HUES48 (cell line): ENCODE results near the gene MXI1.

ENCODE experiments used
- H3K27ac ChIP-seq: one replicate; pipeline ENCODE4 v1.7.0; 2013; ENCODE audit warnings: low read depth, low read length, inconsistent platforms
- H3K27me3 ChIP-seq: 2 replicates; pipeline ENCODE4 v1.6.1; 2013; ENCODE audit warnings: mild to moderate bottlenecking, low read length; ENCODE audit not compliant: control insufficient read depth, insufficient read depth
- H3K36me3 ChIP-seq: 2 replicates; pipeline ENCODE4 v1.6.1; 2013; ENCODE audit warnings: low read length; ENCODE audit not compliant: control insufficient read depth, insufficient read depth
- H3K4me1 ChIP-seq: 2 replicates; pipeline ENCODE4 v1.6.1; 2013; ENCODE audit warnings: mild to moderate bottlenecking, low read length; ENCODE audit not compliant: control insufficient read depth, insufficient read depth
- H3K4me3 ChIP-seq: 2 replicates; pipeline ENCODE4 v1.5.1; 2013; ENCODE audit warnings: mild to moderate bottlenecking, low read depth, low read length
- H3K9ac ChIP-seq: 2 replicates; pipeline ENCODE4 v1.6.1; 2013; ENCODE audit warnings: mild to moderate bottlenecking, low read depth, low read length, moderate library complexity
- H3K9me3 ChIP-seq: 2 replicates; pipeline ENCODE4 v1.6.1; 2013; ENCODE audit warnings: low read length; ENCODE audit not compliant: control insufficient read depth, insufficient read depth

Gene MXI1

DNA sequence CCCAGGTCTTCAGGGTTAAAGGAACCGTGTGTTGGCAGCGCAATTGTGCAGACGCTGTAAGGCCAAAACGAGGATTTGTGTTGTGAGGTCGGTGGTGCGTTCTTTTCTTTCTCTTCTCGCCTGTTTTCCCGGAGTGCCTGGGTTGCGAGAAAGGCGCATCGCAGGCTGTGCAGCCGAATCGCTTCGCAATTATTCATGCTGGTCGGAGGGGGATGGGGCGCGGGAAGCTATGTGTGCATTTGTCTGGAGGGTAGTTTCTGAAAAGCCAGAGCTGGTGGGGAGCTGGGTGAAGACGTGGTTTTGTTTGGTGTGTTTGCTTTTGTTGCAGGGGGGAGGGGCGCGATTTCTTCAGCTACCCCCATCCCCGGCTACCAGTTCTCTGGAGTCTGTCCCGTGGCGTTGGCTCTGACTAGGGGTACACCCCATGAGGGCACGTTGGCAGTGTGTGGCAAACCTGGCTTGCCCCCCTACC is 2.1 kb downstream of the MXI1 start:
- no peak overlapping the region for H3K27ac ChIP-seq
- peaks cover 89% of the 10 kb centered on the region for H3K27me3 ChIP-seq
- H3K4me3 ChIP-seq, result peak overlapping the region; percentile 51
- H3K36me3 ChIP-seq, result no peaks in the 10 kb centered on the region
- no peak overlapping the region for H3K9ac ChIP-seq
- no peaks in the 10 kb centered on the region for H3K9me3 ChIP-seq
- H3K4me1 ChIP-seq, result peaks cover 25% of the 10 kb centered on the region

DNA sequence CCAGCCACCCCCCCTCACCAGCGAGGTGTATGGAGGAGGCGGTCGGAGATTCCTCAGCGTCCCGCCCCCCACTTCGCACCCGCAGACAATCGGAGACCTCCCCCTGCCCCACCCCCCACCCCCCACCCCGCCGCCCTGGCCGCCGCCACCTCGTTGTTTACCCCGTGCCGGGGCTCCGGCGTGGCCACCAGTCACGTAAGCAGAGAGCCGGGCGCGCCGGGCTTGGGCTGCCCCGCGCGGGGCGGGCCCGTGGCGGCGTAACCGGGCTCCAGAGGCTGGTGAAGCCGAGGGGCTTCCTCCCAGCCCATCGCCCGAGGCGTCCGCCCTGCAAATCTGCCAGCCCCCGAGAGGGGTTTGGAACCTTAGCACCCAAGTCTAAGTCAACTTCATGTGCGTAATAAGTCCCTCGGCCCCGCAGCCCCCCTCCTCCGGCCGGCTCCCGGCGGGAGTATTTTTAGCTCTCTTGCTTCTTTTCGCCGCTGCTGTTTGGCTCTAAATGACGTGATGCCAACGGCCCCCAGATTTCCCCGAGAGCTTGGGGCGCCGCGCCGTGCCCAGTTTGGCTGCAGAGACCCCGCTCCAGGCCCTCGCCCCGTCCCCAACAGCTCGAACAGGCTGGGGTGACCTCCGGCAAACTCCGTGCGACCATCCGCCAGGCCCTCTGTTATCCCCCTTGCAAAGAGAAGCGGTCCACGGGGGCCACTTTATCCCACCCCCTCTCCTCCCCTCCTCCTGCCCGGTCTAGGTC is 2.7 kb downstream of the MXI1 start:
- Histone ChIP-seq H3K36me3 (no peaks in the 10 kb centered on the region), H3K9me3 (no peaks in the 10 kb centered on the region), H3K4me3 (peak overlapping the region; percentile 80), H3K27me3 (peaks cover 83% of the 10 kb centered on the region), H3K4me1 (peaks cover 25% of the 10 kb centered on the region), H3K27ac (peak overlapping the region; percentile 47), H3K9ac (peak overlapping the region; percentile 73)

DNA sequence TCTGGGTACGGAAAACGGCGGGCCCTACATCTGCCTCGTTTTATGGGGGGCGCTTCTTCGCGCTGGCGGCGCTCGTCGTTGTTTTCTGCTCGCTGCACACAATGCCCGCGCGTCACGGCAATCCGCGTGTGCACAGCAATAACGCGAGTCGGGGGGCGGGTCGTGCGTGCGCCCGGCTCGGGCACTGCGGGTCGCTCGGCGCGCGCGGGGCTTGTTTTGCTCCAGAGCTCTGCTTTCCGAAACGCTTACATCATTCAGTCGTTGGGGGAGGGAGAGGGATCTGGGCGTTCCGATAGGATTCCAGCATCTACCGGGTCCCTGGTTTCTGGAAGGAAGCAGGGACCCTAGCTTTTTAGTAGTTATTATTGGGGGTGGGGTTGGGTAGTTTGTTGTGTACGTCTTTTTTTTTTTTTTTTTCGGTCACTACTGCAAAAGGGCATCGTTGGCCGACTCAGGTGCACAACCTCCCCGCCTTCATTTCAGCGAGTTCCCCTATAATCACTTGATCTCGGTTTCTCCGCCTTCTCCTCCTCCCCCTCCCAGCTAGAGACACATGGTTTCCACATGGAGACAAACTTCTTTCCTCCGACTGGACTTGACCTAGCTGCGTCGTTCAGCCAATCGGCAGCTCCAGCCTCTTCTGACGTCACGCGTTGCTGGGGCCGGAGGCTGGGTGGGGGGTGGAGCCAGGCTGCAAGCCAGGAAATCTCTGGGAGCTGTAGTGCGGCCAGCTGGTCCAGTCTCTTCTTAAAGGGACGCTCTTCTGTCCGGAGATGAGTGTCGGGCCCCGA is 3.5 kb downstream of the MXI1 start:
- H3K9ac ChIP-seq, result peak overlapping the region; percentile 73
- H3K27me3 ChIP-seq, result peaks cover 76% of the 10 kb centered on the region
- no peaks in the 10 kb centered on the region for H3K36me3 ChIP-seq
- peak overlapping the region; percentile 80 for H3K4me3 ChIP-seq
- H3K9me3 ChIP-seq, result no peaks in the 10 kb centered on the region
- peaks cover 21% of the 10 kb centered on the region for H3K4me1 ChIP-seq
- peak overlapping the region; percentile 47 for H3K27ac ChIP-seq

DNA sequence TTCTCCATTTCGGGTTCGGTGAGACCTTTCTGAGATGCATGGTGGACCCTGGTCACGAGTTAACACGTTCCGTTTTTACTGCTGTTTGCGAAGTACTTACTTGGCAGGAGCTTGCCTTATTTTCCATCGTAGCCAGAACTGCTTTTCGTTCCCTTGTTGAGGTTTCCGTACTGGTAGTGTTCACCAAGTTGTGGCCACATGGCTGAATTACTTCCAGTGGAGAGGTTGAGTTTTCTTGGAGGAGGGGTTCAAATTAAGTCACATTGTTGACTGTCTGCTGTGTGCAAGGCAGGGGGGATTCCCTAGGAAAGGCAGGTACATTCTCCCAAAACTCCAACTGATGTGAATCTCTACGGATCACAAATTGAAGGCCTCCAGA is 4.0 kb downstream of the MXI1 start:
- H3K36me3 ChIP-seq, result no peaks in the 10 kb centered on the region
- H3K9me3 ChIP-seq, result no peaks in the 10 kb centered on the region
- H3K27me3 ChIP-seq, result peaks cover 70% of the 10 kb centered on the region
- no peak overlapping the region for H3K27ac ChIP-seq
- H3K4me1 ChIP-seq, result peaks cover 20% of the 10 kb centered on the region
- 0 out of 2 replicates have a peak overlapping the region, but pooled peaks have one; percentile 43 for H3K9ac ChIP-seq
- peak overlapping the region; percentile 63 for H3K4me3 ChIP-seq

DNA sequence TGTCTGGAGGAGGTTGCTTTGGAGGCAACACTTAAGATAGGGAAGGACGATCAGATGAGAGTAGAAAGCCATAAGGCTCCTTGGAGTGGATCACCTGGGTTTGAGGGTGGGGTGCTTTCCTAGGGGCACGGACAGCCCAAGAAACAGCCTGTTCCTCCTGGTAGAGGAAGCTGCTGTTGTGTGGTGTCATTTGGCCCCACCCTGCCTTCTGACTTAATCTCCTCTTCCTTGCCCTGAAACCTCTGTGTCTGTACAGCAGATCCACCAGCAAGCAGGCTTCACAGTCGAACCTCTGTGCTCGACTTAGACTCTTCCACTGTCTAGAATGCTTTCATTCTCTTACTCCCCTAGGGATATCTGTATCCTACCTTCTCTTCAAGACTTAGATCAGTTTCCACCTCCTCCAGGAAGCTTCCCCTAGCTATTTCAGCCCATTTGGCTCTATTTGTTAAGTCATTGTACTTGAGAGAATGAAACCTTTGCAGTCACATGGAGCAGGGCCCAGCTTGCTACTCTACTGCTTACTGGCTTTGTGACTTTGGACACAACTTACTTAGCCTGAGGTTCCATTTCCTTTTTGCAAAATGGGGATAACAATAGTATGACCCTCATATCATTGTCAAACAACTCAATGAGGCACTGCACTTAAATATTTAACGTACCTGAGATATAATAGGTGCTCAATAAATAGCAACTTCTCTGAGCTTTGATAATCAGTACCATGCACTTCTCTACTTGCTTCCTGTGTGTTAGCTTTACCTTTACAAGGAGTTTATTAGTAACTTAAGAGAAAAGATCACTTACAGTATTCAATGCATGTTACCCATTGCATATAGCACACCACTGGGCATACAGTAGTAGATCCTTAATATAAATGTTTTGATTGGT is 5.0 kb downstream of the MXI1 start:
- H3K9ac ChIP-seq, result no peak overlapping the region
- peaks cover 62% of the 10 kb centered on the region for H3K27me3 ChIP-seq
- no peaks in the 10 kb centered on the region for H3K36me3 ChIP-seq
- H3K4me3 ChIP-seq, result no peak overlapping the region
- H3K4me1 ChIP-seq, result peaks cover 11% of the 10 kb centered on the region
- no peaks in the 10 kb centered on the region for H3K9me3 ChIP-seq
- no peak overlapping the region for H3K27ac ChIP-seq

DNA sequence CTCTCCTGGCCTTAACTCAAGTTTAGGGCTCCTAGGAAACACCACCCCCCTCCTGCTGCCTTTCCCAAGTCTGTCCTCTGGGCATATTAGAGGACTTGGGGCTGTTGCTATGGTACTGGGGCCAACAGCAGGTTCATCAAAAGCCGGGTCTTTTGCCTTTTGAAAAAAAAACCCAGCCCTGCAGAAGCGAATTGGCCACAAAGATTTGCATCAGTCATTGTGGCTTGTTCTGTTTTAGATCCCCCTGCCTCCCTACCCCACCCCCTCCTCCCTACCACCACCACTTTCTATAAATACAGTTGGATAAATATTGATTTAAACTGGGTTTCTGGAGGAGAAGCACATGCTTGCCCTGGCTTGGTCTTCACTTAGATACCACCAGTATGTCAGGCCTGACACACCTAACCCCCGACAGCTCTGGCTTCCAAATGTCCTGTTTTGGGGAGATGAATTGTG is 7.0 kb downstream of the MXI1 start:
- Histone ChIP-seq H3K9ac (no peak overlapping the region), H3K4me3 (no peak overlapping the region), H3K4me1 (peaks cover 8% of the 10 kb centered on the region), H3K9me3 (no peaks in the 10 kb centered on the region), H3K27ac (no peak overlapping the region), H3K36me3 (no peaks in the 10 kb centered on the region), H3K27me3 (peaks cover 45% of the 10 kb centered on the region)

DNA sequence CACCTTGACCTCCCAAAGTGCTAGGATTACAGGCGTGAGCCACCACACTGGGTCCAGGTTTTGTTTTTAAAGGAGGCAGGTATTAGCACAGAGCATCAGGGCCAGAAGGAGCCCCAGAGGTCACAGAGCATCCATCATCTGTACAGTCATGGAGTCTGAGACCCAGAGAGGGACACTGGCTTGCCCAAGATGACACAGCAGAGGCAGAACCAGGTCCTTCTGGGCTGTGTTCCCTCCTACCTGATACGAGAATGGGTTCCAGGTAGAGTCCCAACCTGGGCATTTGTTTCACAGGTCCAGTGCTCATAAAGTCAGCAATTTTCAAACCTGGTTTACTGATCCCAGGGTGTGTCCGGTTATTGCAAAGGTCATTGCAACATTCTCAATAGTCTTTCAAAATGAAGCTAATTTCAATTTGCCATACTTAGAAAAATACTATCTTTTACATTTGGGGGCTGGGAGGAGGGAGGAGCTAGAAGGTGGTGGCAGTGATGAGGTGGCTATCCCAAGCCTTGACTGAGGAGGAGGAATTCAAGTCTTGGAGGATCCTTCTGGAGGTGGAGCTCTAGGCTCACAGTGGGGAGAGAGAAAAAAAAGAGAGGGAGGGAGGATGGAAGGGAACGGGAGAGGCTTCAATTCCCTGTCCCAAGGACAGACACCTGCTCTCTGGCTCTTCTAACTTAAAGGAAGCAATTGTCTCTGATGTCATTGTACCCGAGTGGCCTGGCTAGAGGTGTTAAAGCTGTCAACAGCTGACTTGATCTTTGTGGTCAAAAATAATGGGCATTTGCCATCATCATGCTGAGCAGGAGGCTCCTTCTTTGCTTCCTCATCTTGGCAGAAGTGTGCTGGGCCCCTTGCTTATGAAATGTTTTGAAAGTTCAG is 8.1 kb downstream of the MXI1 start:
- Histone ChIP-seq H3K27ac (no peak overlapping the region), H3K27me3 (peaks cover 38% of the 10 kb centered on the region), H3K4me3 (no peak overlapping the region), H3K36me3 (no peaks in the 10 kb centered on the region), H3K4me1 (peaks cover 8% of the 10 kb centered on the region), H3K9me3 (no peaks in the 10 kb centered on the region), H3K9ac (no peak overlapping the region)

DNA sequence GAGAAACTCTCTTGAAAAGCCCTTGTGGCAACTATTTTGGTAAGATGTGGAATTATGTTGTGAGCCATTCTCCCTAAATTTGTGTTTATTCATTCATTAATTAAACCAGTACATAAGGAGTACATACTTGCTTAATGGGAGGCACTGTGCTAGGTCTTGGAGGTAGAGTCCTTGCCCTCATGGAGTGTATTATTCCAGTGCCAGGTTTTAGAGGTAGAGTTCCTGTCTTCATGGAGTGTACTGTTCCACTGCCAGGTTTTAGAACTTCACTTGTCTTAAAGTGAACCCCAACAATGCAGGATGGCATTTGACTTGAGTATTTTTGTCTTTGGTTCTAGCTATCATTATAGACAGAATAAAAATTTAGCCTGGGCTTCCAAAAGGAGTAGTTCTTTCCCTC is 8.8 kb downstream of the MXI1 start:
- no peaks in the 10 kb centered on the region for H3K9me3 ChIP-seq
- H3K27me3 ChIP-seq, result peaks cover 36% of the 10 kb centered on the region
- no peak overlapping the region for H3K4me3 ChIP-seq
- peaks cover 11% of the 10 kb centered on the region for H3K4me1 ChIP-seq
- H3K27ac ChIP-seq, result no peak overlapping the region
- no peak overlapping the region for H3K9ac ChIP-seq
- H3K36me3 ChIP-seq, result no peaks in the 10 kb centered on the region

DNA sequence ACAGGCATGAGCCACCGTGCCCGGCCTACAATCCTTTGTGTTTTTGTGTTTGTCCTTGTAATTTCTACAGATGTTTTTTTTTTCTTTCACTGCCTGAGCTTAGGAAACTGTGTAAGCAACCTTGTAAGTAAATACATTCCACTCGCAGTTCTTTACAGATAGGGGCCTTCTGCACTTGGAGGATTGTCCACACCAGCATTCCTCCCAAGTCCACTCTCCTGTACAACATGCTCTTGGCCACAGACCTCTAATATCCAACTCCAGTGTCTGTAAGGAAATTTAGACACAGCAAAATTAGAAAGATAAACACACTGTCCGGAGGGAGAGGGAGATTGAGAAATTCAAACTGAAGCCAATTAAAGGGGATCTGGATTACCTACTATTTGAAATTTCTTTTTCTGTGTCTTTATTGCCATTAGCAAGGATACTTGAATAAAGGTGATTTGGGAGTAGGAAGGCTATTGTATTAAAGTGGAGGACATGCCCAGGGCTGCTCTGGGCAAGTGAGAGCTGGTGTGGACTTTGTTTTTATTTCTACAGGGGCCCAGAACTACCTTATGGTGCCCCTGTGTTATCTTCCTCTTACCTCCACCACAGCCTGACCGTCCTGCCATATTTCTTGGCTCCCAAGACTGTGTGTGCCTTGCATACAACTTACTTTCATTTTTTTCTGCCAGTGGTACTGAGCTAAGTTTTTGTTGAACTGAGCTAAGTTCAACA is 9.7 kb downstream of the MXI1 start:
- Histone ChIP-seq H3K9me3 (no peaks in the 10 kb centered on the region), H3K27me3 (peaks cover 35% of the 10 kb centered on the region), H3K4me1 (peaks cover 11% of the 10 kb centered on the region), H3K36me3 (no peaks in the 10 kb centered on the region), H3K4me3 (no peak overlapping the region), H3K9ac (no peak overlapping the region), H3K27ac (no peak overlapping the region)
